ENCODE data around the gene SPOP.
"Not testable (repeated sequence)": the region's sequence is repeated elsewhere in the genome, so short reads cannot be mapped to it uniquely, and the experiment has no call there.

The SPOP gene

DNA sequence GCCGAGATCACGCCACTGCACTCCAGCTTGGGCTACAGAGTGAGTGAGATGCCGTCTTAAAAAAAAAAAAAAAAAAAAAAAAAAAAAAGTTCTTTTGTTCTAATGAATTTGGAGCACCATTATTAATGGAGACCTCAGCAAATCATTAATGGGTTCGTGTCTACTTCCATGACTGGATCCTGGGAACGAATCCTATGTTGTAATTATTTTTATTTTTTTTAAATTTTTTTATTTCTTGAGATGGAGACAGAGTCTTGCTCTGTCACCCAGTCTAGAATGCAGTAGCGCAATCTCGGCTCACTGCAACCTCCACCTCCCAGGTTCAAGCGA lies 30.7 kb downstream of the SPOP start:
- no peak for DNase-seq (ENCODE audit: low spot score)

DNA sequence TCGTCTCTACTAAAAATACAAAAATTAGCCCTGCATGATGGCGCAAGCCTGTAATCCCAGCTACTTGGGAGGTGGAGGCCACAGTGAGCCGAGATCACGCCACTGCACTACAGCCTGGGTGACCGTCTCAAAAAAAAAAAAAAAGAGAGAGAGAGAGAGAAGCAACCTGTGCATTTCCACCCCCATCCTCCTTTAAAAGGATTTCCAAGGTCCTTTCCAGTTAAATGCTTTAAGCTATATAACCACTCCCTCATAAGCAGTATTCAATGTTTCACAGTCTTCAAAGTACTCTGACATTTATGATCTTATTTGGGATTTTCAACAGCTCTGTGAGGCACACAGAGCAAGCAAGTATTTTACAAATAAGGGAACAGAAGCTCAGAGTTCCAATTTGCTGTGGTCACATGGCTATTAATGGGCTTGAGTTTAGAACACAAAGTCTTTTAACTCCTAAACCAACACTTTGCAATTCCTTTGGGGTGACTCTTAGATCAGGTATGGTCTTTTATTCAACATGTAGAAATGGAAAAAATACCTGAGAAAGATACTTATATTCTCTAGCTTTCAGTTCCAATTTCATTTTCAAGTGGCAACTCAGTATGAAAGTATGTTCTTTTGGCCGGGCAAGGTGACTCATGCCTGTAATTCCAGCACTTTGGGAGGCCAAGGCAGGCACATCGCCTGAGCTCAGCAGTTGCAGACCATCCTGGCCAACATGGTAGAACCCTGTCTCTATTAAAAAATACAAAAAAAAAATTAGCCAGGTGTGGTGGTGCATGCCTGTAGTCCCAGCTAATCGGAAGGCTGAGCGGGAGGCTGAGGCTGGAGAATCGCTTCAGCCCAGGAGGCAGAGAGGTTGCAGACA lies 31.3 kb downstream of the SPOP start:
- DNase-seq (ENCODE audit: low spot score): no peak

DNA sequence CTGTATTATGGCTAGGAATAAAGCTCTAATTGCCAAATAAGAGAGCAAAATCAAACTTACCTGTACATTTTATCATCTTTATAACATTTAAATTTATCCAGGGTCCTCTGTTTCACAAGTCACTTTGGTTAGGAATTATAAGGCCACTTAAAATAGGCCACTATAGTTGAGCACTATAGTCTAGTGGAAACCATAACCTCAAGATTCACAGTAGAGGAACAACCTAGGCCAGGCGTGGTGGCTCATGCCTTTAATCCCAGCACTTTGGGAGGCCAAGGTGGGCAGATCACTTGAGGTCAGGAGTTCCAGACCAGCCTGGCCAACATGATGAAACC lies 31.9 kb downstream of the SPOP start:
- DNase-seq (ENCODE audit: low spot score): not testable (repeated sequence)

DNA sequence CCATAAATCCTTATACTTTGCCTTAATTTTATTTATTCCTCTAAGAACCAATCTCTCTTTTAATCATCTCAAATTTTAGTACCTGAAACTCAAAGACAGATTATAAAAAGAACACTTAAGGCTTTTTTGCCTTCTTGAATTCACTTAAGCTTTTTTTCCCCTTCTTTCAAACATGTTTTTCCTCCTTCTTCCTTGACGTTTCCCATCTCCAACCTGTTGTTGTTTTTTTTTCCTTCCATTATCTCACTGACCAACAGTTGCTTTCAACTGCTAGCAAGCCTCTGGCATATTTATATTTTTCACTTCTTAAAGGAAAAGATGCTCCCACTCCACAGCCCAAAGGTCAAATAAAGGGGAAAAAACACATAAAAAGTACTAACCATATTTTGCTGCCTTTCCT lies 32.2 kb downstream of the SPOP start:
- DNase-seq (ENCODE audit: low spot score): no peak

DNA sequence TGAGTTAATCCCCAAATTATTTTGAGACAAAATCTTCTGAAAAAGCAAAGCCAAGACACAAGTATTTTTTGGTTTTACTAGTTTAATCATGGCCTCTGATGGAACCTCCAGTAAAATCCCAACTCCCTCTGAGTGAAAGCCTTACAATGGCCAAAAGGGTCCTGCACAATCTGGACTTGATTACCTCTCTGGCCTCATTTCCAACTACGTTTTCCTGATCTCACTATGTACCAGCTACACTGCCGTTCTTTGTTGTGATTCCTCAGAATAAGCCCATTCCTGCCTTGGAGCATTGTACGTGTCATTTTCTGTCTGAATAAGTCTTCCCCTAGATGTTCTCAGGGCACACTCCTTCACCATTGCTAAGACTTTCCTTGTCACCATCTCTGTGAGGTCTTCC lies 37.3 kb downstream of the SPOP start:
- no peak for DNase-seq (ENCODE audit: low spot score)

DNA sequence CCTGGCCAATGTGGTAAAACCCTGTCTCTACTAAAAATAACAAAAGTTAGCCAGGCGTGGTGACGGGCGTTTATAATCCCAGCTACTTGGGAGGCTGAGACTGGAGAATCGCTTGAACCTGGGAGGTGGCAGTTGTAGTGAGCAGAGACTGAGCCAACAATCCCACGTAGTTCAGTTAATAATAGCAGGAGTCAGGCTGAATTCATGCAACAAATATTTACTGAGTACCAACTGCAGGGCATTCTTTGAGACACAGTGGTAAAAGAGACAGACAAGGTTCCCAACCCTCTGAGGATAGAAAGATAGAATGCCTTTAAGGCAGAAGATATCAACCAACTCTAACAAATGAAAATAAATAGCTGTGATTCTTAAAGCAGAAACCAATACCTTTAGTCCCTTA lies 39.1 kb downstream of the SPOP start:
- no peak for DNase-seq (ENCODE audit: low spot score)

DNA sequence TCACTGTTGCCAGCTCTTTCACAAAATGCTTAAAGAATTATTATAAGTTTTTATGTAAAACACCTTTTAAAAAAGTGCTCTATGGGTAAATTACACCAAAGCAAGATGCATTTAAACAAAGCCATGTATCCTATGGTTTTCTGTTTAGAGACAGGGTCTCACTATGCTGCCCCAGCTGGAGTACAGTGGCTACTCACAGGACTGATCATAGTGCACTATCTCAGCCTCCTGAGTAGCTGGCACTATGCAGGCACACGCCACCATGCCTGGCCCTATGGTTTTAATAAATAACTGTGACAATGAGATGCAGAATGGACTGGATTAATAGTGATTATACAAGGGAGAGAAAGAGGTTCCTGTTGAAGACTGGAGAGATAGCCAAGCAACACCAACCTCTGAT lies 40.2 kb downstream of the SPOP start:
- DNase-seq (ENCODE audit: low spot score): no peak

DNA sequence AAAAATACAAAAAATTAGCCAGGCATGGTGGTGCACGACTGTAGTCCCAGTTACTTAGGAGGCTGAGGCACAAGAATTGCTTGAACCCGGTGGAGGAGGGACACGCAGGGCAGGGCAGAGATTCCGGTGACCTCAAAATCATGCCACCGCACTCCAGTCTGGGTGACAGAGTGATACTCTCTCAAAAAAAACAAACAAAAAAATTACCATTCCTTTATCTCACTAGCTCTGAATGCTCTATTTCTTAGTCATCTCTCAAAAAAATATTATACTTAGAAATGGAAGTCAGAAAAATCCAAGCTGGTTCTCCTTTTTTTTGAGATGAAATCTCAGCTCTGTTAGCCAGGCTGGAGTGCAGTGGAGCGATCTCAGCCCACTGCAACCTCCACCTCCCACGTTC lies 40.8 kb downstream of the SPOP start:
- DNase-seq (ENCODE audit: low spot score): no peak

DNA sequence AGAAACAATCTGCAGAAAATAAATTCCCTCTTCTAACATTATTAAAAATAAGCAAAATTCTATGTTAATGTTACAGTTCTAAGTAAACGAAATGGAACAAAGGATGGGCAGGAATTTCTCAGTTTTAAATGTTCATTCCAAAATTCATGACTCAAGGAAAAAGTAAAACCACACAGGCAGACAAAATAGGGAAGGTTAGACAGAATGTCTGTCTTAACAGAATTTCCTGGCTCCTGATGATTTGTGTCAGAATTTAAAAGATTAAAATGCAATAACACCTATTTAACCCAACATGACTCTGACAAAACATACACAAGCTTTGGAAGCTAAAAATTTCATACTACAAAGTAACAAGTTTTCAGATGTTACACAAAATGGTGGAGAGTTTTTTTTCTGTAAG lies 42.8 kb downstream of the SPOP start:
- DNase-seq (ENCODE audit: low spot score): no peak

DNA sequence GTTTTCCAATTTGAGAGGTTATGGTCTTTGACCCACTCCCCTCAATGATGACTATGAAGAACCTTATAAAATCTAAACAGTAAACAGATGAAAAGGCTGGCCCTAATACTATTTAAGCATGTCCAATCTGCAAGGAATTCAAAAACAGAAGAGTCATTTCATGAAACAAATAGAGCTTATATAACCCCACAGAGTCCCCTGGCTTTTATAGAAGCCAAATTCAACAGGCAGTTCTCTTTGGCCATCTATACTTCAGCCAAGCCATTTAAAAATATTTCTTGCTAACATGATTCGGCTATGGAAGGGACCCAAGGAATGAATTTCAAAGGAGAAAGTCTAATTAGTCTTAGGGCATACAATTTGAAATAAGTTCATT lies 43.4 kb downstream of the SPOP start:
- no peak for DNase-seq (ENCODE audit: low spot score)

DNA sequence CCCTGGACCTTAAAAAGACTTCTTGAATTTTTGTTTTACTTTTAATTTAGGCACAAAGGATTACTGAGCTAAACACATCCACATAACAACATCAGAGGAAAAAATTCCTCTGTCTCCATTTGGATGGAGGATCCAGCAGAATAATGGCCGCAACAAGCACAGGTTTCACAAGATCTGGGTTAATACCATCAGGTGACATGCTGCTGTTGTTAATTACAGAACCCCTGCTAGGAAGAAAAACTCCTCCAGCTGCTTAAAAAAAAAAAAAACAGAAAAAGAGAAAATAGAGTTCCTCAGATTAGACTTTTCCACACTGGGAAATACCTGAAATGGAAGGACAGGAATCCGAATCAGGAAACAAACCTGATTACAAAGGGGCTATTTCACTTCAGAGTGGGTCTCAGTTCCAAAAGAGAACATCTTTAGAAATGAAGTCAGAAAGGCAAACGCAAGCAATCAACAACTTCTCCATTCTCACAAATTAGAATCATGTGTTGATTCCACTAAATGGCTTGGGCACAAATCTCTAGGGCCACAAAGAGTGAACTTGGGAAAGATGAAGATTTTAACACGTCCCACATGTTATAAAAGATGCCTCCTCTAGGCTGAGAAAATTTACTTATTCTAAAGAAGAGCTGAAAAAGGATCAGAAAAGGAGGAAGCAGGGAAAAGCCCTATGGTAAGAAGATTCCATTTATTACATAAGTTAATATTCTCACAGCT lies 44.0 kb downstream of the SPOP start:
- peak; percentile 24 for DNase-seq (ENCODE audit: low spot score)

DNA sequence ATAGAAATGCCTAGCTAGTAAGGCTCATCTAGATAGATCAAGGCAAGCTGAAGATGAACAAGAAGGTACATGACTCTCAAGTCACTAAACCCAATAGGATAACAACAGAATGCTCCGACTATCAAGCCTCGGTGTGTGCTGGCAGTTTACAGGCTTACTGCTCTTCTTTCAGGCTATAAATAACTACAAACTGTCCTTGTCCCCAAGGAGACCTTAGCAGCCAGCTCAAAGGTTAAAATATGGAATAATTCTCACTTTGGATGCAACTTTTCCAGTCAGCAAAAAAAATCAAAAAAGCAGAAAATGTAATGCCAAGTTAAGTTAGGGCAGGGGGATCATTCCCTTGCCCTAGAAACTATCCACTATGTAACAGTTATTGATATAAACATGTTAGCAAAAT lies 44.6 kb downstream of the SPOP start:
- DNase-seq (ENCODE audit: low spot score): no peak

DNA sequence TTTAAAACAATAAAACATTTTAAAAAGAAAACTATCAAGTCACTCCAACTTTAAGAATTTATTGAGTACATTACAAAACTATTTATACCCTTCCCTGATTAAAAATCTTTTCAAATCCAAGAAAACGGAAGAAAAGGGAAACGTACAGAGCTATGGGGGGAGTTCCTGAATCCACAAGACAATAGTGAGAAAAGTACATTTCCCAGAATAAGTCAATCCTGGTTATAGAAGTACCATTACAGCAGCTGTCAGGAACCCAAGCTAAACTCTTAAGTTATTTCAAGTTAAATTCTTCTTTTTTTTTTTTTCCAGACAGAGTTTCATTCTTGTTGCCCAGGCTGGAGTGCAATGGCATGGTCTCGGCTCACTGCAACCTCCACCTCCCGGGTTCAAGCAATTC lies 45.7 kb downstream of the SPOP start:
- DNase-seq (ENCODE audit: low spot score): no peak

DNA sequence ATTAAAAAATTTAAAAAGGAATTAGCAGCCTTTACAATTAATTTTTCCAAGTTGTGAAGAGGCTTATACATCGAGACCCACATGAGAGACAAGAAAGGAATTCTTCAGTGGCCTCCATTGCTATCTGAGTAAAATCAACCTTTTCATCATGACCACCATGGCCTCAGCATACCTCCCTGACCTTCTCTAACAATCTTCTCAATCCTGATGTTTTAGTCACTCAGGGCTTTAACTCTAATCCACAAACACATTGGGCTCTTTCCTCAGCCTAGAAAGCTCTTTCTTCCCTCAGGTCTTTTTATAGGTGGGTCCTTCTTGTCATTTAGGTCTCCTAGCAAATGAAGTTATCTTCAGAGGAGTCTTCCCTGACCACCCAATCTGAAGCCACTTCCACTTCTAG lies 46.4 kb downstream of the SPOP start:
- DNase-seq (ENCODE audit: low spot score): no peak

DNA sequence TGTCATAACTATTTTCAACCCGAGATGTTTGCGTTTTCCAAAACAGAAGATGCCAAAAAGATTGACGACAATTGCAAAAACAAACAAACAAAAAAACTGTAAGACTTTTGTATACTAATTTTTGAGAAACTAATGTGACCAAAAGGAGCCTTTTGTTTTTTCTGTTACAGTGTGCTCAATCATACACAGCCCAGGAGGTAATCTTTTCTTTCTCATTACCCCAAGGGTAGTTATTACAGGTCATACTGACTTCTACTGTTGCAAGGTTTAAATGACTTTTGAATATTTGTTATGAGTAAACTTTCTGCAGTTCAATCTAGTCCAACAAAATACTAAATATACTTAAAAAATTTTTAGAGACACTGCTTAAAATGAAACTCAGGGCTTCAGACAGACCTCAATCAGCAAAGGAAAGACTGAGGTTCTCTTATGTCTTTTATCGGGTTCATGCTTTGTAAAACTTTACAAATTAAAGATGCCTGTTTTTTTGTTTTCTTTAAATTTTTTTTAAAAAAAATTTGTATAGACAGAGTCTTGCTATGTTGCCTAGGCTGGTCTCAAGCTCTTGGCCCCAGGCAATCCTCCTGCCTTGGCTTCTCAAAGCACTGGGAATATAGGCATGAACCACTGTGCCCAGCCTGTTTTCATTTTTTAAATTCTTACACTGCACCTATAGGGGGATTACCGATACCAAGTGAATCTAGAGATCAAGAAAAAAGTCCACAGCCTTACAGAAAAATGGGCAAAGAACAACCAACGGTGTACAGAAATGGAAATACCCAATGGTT lies 47.6 kb downstream of the SPOP start:
- DNase-seq (ENCODE audit: low spot score): no peak

DNA sequence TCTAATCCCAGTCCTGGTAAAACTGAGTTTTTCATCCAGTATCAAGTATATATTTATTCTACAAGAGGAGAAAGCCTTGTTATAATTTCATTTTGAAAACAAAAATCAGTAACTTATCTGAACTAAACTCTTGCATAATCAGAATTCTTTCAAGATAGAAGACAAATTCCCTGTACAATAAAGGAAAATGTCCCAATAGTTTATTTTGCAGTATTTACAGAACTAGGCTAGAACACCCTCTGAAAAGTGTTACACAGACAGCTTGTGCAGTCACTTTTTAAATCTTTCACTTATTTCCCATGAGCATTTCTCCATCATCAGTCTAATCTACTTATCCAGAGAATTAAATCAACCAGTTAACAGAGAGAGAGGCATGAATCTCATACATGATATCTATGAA lies 48.5 kb downstream of the SPOP start:
- DNase-seq (ENCODE audit: low spot score): no peak

DNA sequence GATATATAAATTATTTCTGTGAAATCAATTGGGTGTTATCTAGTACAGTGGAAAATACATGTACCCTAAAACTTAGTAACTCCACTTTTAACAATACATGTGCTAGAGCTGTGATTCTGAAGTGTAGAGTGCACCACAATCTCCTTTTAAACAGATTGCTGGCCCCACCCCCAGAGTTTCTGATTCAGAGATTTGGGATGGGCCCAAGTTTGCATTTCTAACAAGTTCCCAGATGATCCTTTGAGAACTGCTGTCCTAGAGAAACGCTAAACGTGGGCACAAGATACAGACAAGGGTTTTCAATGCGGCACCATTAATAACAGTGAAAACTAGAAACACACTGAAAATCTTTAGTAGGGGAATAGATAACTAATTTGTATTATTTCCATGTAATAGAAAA lies 53.0 kb downstream of the SPOP start:
- DNase-seq (ENCODE audit: low spot score): no peak

DNA sequence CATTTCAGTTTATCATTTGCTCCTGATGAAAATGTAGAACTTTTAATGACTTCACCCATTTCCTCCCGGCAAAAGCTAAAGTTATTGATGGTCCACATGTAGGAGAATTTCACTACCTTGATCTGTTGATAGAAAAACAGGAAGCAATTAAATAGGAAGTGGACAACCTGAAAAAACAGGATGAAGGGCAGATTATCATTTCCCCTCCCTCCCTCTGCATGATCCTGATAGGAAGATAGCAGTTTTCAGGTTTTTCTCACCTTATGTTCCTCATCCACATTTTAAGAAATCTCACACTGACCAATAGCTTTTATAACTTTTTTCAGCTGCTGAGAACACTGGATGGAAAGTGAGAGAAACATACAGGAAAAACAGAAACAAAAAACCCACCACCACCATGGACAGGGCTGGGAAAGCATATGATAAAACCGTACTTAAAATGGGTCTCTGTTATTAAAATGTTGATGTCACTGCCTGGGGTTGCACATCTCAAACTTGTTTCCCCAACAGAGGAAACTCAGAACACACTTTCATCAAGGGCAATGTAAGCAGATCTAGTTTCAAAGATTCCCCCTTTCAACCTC lies 55.9 kb downstream of the SPOP start:
- no peak for DNase-seq (ENCODE audit: low spot score)

DNA sequence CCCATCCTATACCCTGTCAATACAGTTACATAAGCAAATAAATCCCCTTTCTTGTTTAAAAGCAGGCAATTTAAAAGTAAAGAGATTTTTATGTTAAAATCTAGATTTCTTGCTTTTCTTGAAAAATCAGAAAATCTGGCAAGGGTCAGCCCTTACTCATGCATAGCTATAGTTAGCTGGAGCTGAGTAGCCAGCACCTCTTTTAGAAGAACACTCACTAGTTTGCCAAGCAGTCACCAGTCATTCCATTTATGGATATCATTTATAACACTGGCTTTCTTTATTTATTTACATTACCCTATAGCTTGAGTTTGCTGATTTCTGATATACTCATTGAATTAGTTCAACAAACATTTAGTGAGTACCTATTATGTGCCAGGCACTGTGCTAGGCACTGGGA lies 56.5 kb downstream of the SPOP start:
- DNase-seq (ENCODE audit: low spot score): no peak

DNA sequence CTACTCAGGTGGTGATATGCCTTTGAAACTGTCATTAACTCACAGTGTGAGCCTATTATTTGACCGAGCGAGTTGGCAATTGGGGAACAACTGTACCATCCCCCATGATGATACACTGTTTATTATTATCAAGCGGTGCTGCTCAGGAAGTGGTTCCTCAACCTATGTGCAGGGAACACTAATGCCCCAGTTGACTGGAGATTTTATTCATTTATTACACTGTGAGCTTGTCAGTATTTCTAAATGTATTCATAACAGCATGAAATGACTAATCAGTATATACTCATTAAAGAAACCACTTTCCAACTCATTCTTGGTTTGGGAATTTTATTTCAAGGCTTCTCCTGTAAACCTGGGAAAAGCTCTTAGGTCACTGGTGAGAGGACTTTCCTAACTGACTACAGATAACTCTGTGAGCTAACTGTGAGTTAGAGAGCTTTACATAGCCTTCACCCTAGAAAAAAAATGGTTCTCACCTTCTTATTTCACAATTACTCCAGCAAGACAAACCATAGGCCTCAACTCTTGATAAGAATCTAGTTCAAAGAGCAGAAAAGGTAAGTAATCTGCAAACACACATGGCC lies 59.8 kb downstream of the SPOP start:
- no peak for DNase-seq (ENCODE audit: low spot score)

DNA sequence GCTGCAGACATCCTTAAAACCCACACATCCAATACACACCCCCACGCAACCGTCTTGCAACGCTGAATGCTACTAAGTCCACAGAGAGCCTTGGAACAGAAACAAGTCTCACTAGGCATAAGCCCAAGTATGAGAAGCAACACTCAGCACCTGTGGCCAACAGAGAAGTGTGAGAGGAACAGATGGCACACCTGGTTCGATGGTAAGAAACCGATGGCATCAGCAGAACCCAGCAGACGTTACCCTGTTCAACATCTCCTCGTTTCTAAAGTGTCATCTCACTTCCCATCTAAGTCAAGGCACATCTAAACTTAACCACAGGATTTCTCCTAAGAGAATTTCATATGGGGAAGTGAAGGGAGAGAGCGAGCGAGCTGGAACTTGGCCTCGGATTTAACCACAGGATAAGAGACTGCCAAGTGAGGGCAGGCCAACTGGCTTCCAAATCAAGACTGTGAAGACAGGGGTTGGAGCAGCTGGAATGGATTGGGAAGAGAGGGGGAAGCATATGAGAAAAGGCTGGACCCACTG lies 61.2 kb downstream of the SPOP start:
- DNase-seq (ENCODE audit: low spot score): no peak

DNA sequence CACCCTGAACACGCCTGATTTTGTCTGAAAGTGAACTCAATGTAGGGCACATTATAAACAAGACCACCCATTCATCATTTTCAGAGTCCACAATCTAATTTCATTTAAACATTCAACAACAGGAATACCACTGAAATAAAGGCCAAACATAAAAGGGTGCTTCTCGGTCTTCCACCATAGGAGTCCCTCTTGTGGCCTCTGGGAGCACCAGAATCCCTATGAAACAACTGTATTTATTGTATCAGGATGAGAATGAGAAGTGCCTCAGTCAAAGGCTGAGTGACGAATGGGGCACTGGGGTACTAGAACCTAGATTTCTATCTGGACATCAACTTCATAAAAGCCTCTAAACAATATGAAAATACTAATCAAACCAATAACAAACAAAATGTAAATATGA lies 61.8 kb downstream of the SPOP start:
- DNase-seq (ENCODE audit: low spot score): peak; percentile 17

Data from iPS-NIHi11 (cell line).